ENCODE data around the gene GRXCR2. TPM values are rescaled to one million over a fixed set of nuclear protein-coding genes. Genes with fewer than 3 reads are reported as not detected.
A peak's percentile ranks its signal among the peaks of the same experiment; 100 is the strongest.

Gene GRXCR2
- total RNA-seq, 1 experiment from 2014 or later = not detected

- Histone ChIP-seq H3K36me3 (ENCODE audit: control insufficient read depth, insufficient read depth, low read length) (no peaks in the 10 kb centered on the region), H3K4me3 (ENCODE audit: low read depth in 2 of 2, low read length in 2 of 2) (no peak overlapping the region), H3K4me1 (ENCODE audit: control insufficient read depth, insufficient read depth, low read length) (no peaks in the 10 kb centered on the region), H3K27me3 (ENCODE audit: control insufficient read depth, insufficient read depth, low read length) (no peaks in the 10 kb centered on the region), H3K27ac (ENCODE audit: low read length) (no peak overlapping the region), H3K9me3 (ENCODE audit: control insufficient read depth, insufficient read depth, low read depth, low read length) (no peaks in the 10 kb centered on the region)
- TF ChIP-seq SIN3A (IDR thresholded peaks at IDR 0.05; ENCODE audit: borderline replicate concordance, insufficient read depth, low read depth, low read length) (no peak), CTCF (IDR thresholded peaks at IDR 0.05) (no peak), POLR2AphosphoS5 (IDR thresholded peaks at IDR 0.05; ENCODE audit: low read depth, low read length) (no peak), TCF7L2 (IDR thresholded peaks at IDR 0.05; ENCODE audit: low read depth, low read length) (no peak)
- TF ChIP-seq, protein P1, sequence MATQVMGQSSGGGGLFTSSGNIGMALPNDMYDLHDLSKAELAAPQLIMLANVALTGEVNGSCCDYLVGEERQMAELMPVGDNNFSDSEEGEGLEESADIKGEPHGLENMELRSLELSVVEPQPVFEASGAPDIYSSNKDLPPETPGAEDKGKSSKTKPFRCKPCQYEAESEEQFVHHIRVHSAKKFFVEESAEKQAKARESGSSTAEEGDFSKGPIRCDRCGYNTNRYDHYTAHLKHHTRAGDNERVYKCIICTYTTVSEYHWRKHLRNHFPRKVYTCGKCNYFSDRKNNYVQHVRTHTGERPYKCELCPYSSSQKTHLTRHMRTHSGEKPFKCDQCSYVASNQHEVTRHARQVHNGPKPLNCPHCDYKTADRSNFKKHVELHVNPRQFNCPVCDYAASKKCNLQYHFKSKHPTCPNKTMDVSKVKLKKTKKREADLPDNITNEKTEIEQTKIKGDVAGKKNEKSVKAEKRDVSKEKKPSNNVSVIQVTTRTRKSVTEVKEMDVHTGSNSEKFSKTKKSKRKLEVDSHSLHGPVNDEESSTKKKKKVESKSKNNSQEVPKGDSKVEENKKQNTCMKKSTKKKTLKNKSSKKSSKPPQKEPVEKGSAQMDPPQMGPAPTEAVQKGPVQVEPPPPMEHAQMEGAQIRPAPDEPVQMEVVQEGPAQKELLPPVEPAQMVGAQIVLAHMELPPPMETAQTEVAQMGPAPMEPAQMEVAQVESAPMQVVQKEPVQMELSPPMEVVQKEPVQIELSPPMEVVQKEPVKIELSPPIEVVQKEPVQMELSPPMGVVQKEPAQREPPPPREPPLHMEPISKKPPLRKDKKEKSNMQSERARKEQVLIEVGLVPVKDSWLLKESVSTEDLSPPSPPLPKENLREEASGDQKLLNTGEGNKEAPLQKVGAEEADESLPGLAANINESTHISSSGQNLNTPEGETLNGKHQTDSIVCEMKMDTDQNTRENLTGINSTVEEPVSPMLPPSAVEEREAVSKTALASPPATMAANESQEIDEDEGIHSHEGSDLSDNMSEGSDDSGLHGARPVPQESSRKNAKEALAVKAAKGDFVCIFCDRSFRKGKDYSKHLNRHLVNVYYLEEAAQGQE (IDR thresholded peaks at IDR 0.05; ENCODE audit: insufficient read depth in 1 of 2, low read depth in 2 of 2, low read length in 1 of 2) = no peak
- ChIA-PET CTCF (no interaction called here), POLR2A (no interaction called here)
- BruUV-seq (replicated peaks) = no TSS peak
- intact Hi-C loops (cut with micrococcal nuclease; ENCODE audit: unreplicated experiment) (no loop called here), in situ Hi-C loops (cut with HindIII; ENCODE audit: low pct_unique_long_range_greater_than_20kb, low sequenced_read_pairs) (no loop called here)
- no peak for DNase-seq (ENCODE audit: low read depth, low spot score)
- no peak for ATAC-seq
Observed at GRCh38 chr5:145911164-145911563, 38.4 kb upstream of the GRXCR2 start.

DNA sequence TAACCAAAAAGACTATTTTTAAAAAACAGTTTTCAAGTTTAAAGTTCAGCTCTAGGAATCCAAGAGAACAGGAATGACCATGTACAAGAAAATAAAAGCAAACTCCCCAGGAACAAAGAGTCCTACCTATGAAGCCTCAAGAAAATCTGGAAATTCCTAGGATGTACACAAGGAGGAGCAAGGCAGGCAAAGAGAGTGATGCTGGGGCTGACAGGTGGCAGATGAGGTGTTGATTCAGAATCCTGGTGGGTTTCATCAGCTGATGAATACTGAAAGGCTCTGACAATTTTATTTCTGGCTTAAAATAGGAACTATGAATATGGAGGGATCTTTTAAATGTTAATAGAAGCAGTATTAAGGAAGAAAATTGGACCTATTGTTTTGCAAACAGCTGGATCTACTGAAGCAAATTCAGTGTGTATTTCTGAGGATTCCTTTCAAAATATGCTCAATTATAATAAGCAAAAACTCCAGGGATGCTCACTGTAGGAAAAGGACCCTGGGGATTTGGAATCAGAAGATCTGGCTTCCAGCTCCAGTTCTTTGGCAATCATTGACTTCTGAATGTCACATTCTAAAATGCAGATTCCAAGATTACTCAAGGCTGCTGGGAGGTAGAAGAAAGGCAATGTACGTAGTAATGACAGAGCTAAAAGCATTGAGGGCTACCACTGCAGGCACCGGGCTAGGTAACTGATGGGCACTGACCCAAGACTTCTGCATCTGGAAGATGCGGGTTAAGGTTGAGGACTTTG, 35.6 kb upstream of the GRXCR2 start:
- no TSS peak for BruUV-seq (replicated peaks)
- intact Hi-C loops (cut with micrococcal nuclease; ENCODE audit: unreplicated experiment) (no loop called here), in situ Hi-C loops (cut with HindIII; ENCODE audit: low pct_unique_long_range_greater_than_20kb, low sequenced_read_pairs) (no loop called here)
- Histone ChIP-seq H3K4me3 (ENCODE audit: low read depth in 2 of 2, low read length in 2 of 2) (no peak overlapping the region), H3K9me3 (ENCODE audit: control insufficient read depth, insufficient read depth, low read depth, low read length) (no peaks in the 10 kb centered on the region), H3K36me3 (ENCODE audit: control insufficient read depth, insufficient read depth, low read length) (no peaks in the 10 kb centered on the region), H3K4me1 (ENCODE audit: control insufficient read depth, insufficient read depth, low read length) (no peaks in the 10 kb centered on the region), H3K27me3 (ENCODE audit: control insufficient read depth, insufficient read depth, low read length) (no peaks in the 10 kb centered on the region), H3K27ac (ENCODE audit: low read length) (no peak overlapping the region)
- POLR2A ChIA-PET = no interaction called here
- ATAC-seq = peak; percentile 76; the same call in 1 of the 2 replicates
- no peak for DNase-seq (ENCODE audit: low read depth, low spot score)
- CTCF ChIA-PET = interaction anchor here (1.1 to 1.6 kb wide), 2 partner anchors 14 to 132 kb away, joined by 3 read pairs; no protein-coding TSS in a partner anchor
- TF ChIP-seq SIN3A (IDR thresholded peaks at IDR 0.05; ENCODE audit: borderline replicate concordance, insufficient read depth, low read depth, low read length) (no peak), CTCF (IDR thresholded peaks at IDR 0.05) (peak; percentile 61), POLR2AphosphoS5 (IDR thresholded peaks at IDR 0.05; ENCODE audit: low read depth, low read length) (no peak), TCF7L2 (IDR thresholded peaks at IDR 0.05; ENCODE audit: low read depth, low read length) (no peak)
- TF ChIP-seq, protein P1 (IDR thresholded peaks at IDR 0.05; ENCODE audit: insufficient read depth in 1 of 2, low read depth in 2 of 2, low read length in 1 of 2) = no peak
